ENCODE data around the gene ERV3-1.
"Not testable (repeated sequence)": the region's sequence is repeated elsewhere in the genome, so short reads cannot be mapped to it uniquely, and the experiment has no call there.

GRCh38 chr7:65046329-65046728 is 39.8 kb upstream of the ERV3-1 start:
- not testable (repeated sequence) for TF ChIP-seq GABPA, POLR2AphosphoS5 (IDR thresholded peaks at IDR 0.05; ENCODE audit: low read depth)
- TF ChIP-seq, protein P1, sequence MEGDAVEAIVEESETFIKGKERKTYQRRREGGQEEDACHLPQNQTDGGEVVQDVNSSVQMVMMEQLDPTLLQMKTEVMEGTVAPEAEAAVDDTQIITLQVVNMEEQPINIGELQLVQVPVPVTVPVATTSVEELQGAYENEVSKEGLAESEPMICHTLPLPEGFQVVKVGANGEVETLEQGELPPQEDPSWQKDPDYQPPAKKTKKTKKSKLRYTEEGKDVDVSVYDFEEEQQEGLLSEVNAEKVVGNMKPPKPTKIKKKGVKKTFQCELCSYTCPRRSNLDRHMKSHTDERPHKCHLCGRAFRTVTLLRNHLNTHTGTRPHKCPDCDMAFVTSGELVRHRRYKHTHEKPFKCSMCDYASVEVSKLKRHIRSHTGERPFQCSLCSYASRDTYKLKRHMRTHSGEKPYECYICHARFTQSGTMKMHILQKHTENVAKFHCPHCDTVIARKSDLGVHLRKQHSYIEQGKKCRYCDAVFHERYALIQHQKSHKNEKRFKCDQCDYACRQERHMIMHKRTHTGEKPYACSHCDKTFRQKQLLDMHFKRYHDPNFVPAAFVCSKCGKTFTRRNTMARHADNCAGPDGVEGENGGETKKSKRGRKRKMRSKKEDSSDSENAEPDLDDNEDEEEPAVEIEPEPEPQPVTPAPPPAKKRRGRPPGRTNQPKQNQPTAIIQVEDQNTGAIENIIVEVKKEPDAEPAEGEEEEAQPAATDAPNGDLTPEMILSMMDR (IDR thresholded peaks at IDR 0.05; ENCODE audit: insufficient read depth, low read length): not testable (repeated sequence)

Measured in HL-60 (cell line).